NK-92 (cell line): Measurements from ENCODE around the gene DTNBP1.

Source experiments
- DNase-seq: peaks from one replicate; lab custom pipeline; 2025; ENCODE audit not compliant: unreplicated experiment; lab: John Stamatoyannopoulos, UW

The DTNBP1 gene

DNA sequence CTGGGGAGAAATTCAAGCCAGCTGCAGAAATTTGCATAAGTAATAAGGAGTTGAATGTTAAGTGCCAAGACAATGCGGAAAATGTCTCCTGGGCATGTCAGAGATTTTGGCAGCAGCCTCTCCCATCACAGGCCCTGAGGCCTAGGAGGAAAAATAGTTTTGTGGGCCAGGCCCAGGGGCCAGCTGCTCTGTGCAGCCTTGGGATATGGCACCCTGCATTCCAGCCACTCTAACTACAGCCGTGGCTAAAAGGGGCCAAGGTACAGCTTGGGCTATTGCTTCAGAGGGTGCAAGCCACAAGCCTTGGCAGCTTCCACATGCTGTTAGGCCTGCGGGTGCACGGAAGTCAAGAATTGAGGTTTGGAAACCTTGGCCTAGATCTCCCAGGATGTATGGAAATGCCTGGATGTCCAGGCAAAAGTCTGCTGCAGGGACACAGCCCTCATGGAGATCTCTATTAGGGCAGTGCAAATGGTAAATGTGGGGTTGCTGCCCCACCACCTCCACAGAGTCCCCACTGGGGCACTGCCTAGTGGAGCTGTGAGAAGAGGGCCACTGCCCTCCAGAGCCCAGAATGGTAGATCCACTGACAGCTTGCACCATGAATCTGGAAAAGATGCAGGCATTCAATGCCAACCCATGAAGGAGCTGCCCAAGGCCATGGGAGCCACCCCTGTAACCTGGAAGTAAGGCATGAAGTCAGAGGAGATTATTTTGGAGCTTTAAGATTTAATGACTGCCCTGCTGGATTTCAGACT is 126.5 kb downstream of the DTNBP1 start:
- DNase-seq, result no peak

DNA sequence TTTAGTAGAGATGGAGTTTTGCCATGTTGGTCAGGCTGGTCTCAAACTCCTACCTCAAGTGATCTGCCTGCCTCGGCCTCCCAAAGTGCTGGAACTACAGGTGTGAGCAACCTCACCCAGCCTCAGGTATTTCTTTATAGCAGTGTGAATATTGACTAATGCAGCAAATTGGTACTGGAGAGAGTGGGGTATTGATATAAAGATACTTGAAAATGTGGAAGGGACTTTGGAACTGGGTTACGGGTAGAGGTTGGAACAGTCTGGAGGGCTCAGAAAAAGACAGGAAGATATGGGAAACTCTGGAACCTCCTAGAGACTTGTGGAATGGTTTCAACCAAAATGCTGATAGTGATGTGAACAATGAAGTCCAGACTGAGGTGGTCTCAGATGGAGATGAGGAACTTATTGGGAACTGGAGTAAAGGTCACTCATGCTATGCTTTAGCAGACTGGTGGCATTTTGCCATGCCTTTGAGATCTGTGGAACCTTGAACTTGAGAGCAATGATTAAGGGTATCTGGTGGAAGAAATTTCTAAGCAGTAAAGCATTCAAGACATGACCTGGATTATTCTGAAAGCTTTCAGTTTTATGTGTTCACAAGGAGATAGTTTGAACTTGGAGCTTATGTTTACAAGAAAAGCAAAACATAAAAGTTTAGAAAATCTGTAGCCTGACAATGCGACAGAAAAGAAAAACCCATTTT is 127.2 kb downstream of the DTNBP1 start:
- no peak for DNase-seq

DNA sequence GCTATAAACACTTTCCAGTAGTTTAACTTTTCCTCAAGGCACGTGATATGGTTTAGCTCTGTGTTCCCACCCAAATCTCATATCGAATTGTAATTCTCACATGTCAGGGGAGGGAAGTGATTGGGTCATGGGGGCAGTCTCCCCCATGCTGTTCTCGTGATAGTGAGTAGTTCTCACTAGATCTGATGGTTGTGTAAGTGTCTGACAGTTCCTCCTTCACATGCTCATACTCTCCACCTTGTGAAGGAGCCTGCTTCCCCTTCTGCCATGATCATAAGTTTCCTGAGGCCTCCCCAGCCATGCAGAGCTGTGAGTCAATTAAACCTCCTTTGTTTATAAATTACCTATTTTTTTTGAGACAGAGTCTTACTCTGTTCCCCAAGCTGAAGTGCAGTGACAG is 127.9 kb downstream of the DTNBP1 start:
- DNase-seq, result no peak

DNA sequence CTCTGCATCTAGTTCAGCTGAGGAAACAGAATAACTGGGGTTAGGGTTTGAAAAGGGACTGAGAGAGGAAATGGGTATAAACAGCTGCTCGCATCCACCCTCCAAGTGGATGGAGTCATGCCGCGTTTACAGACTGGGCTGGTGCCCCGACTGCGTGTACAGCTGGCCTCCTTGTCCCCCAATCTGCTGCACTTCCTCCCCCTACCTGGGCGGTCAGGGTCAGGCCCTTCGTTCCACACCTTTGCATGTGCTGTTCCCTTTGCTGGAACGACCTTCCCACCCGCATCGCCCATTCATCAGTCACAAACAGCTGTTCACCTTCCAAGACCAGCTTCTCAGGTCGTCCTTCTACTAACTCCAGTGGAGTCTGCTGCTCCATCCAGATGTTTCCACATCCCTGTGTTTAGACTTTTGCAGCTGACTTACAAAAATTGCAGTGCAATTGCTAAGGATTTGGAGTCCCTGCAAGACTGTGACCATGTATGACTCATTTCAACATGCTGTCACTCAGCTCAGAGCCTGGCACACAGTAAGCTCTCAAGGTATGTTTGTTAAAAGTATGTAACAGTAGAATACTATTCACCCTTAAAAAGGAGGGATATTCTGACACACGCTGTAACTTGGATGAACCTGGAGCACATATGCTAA is 129.3 kb downstream of the DTNBP1 start:
- DNase-seq, result no peak

DNA sequence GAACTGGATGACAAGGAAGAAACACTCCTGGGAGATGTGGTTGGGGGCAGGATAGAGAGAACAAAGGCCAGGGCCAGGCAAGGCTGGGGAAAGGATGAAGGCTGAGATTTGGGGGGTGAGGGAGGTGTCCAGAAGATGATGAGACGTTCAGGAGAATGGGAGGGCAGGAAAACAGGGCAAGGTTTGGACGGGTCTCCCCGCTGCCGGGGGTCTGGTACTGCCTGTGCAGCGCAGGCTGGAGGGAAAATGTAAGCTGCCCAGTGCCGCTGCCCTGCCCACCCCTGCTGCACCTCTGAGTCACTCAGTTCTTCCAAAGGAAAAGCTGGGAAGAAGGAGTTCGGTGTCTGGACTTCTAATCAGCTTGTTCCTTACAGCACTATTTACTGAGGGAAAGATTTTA is 130.9 kb downstream of the DTNBP1 start:
- DNase-seq, result no peak

DNA sequence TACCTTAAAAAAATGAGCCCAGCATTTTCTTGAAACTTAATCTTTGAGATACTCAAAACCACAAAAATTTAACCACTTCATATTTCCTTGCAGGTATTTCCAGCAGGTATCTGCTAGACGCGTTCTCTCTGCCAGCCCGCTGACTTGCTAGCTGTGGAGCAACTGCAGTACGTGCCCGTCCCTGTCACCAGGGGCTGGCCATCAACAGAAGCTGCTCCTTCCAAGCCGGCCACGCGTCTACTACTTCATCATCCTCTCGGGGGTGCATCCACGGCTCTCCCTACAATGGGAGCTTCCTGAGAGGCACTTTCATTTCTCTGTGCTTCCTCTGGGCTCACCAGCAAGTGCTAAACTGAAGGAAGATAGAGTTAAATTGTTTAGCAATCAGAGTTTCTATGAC is 132.4 kb downstream of the DTNBP1 start:
- DNase-seq, result no peak

DNA sequence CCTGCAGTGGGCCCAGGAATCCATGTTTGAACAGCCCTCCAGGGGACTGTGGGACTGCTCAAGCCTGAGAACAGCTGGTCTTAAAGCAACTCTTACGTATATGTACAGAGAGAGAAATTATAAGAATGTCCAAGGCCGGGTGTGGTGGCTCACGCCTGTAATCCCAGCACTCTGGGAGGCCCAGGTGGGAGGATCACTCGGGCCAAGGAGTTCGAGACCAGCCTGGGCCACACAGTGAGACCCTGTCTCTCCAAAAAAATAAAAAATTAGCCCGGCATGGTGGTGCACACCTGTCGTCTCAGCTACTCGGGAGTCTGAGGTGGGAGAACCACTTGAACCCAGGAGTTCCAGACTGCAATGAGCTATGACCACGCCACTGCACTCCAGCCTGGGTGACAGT is 134.0 kb downstream of the DTNBP1 start:
- no peak for DNase-seq

DNA sequence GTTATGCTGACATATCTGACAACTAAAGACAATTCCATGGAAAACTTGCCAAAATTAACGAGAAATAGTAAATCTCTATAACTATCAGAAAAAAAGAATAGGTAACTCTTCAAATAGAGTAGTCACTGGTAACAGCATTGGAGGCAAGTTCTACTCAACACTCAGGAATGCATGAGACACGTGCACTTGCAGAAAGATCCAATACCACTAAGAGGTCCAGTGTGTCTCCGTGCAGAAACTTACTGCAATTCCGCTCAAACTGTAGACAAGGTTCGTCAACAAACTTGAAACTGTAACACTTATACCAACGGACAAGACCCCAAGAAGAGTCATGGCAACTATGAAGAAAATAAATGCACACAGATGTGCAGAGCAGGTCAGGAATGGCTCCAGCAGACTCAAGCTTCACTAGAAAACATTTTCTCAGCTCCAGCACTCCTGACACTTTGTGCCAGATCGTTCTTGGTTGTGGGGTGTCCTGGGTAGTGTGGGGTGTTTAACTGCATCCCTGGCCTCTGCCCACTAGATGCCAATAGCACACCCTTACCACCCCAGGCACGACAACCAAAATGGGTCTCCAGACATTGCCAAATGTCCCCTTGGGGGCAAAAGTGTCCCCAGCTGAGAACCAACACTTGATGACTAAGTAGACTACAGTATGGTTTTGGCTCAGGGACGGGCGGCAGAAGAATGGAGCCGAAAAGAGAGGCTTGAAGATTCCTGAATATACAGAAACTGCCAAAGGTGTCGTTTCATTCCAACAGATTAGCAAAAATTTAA is 134.8 kb downstream of the DTNBP1 start:
- no peak for DNase-seq

DNA sequence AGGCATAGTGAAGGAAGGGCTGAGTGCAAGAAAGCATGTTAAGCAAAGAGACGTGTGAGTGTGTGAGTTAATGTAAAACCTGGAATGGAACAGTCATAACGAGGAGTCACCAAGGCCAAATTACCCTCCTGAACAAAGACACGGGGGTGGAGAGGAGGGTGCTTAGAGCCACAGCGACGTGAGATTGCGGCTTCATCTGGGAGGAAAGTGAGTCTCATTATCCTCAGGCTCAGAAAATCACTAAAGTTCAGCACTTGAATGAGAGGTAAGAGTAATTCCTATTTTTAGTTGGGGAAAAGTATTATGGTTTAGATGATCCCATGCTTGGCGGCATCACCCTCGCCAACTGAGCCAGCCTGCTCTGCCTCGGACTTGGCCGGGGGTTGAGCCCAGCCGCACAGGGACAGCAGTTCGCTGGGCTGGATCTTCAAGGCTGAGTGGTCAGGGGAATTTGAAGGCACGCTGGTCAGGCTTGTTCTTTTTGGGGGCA is 136.6 kb downstream of the DTNBP1 start:
- no peak for DNase-seq

DNA sequence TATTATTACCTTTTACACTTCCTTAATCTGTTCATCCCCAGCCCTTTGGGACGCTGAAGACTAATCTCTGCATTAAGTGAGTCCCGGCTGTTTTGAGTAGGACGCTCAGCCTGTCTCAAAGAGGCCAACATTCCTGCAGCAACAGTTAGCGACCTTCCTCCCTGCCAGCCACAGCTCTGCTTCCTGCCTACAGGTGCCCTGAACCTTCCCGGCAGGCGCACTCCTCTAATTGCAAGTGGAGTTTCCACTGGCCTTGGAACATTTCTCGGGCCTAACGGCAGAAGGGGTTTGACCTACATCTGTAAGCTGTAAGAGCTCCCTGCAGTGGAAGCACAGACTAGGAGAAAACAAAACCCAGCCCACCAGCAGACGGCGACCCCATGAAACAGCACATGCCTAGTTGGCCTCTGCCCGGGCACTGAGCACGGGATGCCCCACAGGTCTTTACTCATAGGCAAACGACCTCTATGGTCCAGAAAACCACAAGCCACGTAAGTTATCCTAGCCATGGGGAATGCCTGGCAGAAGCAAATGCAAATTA is 137.9 kb downstream of the DTNBP1 start:
- no peak for DNase-seq

DNA sequence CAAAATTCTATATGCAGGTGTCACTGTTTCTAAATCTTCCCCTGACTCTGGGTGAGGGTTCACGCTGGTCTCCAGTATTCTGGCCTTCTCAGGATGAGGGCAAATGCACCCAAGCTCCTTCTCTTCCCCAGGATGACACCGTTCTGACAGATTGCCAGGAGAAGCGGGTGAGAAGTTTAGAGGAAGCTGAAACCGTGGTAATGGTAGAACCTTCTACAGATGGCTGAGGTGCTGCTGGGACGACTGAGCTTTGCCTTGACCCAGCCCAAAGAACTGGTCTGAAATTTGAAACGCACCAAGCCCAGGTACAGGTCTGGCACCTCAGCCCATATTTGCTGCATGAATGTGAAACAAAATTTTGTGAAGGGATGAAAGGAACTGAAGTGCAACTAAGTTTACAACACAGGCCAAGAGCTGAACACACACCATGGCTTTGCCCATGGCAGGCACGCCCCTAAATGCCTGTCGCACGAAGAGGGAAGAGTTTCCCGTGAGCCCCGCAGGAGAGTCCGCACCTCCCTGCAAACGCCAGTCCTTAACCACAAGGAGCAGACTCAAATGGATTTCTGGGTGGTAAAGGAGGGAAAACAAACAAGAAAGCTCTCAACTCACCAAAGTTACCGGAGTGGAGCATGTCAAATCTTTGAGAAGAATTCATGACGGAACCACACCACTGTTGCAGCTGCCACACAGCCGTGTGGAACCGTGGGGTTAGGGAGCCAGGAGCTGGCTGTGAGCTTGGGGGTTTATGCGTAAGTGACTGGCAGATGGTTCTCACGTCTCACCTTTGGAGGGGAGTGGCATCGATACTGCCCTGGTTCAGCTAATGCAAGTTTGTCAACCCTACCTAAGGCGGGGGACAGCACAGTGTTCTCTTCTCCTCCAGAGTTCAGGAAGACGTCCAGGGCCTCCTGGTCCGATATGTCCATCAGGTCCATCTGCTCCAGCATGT is 138.9 kb downstream of the DTNBP1 start:
- DNase-seq, result no peak

DNA sequence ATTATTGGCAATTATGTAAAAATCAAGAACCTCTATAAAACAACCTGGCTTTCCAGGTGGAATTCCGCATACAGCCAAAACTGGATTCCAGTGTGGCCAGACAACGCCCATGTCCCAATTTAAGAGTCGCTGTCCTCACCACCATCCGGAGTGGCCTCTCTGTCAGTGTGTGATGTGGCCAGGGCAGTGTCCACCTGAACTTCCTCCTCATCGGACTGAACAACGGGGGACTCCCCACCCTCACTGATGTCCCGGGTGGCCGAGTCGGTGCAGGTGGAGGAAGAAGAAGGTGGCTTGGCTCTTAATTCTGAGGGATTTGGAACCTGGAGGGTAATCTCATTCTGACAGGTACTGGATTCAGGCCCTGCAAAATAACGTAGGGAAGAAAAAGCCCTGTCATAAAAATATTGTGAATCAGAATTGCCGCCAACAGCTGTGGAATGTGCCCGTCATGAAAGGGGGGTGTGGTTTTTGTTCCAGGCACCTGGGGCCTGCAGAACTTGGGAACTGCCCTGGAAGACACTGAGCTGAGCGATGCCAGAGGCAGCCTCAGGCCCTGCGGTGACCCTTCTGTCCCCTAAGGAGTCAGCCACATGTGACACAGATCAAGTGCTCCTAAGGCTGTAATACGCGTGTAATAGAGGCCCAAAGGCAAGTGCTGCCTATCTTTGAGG is 139.8 kb downstream of the DTNBP1 start:
- DNase-seq, result no peak

DNA sequence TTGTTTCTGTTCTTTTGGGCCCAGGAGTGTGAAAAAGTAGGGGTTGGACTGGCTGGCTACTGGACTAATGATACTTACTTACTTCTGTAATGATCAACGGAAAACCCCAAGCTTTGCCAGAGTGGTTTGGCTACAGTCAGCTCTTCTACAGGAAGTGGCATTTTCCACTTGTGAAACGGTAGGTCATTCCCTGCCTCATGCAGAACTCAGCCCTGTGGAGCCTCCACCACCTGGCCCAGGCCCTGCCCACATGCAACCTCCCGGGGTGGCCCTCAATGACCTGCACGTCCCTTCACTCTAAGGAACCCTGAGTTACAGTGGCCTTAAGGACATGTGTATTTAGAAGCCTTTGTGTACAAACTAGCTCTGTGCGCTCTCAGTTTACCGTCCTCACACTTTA is 140.4 kb downstream of the DTNBP1 start:
- no peak for DNase-seq

DNA sequence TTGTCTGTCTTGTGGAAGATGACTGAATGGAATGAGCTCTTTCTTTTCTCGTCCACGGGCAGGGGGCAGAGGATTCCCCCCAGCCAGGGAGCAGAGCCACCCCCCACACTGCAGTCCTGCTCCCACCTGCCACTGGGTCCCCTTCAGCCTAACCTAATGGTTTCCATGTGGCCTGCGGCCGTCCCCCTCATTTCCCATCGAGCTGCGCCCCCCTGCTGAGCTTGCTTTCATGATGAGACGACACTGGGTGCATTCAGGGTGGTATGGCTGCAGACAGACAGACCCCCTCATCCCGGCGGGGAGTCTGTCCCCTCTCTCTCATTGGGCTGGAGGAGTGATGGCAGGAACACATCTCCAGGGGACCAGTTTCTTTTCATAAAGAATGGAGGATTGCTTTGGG is 140.8 kb downstream of the DTNBP1 start:
- DNase-seq, result no peak

DNA sequence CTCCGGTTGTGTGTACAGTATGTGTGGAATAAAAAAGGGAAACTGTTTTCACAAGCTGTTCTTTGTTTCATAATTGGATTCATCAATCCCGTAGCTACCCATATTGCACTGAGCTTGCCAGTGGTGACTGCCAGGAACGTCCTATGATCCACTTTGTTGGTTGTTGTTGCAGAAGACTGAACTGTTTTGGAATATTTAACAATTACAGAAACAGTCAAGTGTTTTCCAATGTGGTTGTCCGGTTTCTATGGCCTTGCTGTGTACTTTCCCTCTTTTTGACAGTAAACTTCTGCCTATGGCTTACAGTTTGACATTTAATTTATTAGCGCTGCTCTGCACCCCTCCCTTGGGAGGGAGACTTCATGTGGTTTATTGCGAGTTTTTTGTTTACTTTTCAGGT is 141.2 kb downstream of the DTNBP1 start:
- no peak for DNase-seq

DNA sequence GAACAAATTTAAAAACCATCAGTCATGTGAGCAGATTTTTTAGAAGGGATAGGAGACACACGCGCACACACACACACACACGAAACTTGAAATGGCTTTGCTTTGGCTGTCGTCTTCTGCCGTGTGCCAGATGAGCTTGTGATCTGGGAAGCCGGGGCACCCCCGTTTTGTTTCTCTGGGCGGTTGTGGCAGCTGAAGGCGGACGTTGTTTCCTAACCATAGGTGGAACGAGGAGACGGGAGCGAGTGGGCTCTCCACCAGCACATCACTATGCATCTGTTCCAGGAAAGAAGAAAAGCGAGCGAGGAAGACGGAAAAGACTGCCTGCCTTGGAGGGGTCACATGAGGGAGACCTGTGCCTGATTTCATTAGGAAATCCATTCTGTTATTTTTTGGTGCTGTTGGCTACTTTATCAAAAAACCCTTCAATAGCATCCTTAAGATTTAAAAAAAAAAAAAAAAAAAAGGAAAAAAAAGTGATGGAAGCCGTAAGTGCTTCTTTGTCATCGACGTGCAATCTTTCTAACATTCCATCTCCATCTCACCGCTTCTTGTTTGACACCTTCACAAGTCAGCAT is 142.1 kb downstream of the DTNBP1 start:
- no peak for DNase-seq

DNA sequence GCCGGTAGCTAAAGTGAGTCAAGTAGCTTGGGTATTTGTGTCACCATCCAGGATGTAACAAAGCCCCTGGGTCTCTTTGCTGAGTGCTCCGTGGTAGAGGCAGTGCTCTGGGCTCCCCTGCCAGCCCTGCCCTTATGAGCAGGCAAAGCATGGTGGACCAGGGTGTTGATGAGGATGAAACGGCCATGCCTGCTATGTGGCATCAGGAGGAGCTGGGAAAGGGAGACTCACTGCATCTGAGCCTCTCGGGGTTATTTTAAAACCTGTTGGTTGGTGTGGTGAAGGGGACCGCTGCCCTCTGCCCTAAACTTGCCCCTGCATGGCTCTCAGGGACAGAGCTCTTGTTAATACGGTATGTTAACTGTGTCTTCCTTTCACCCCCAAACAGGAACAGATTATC is 143.1 kb downstream of the DTNBP1 start:
- no peak for DNase-seq

DNA sequence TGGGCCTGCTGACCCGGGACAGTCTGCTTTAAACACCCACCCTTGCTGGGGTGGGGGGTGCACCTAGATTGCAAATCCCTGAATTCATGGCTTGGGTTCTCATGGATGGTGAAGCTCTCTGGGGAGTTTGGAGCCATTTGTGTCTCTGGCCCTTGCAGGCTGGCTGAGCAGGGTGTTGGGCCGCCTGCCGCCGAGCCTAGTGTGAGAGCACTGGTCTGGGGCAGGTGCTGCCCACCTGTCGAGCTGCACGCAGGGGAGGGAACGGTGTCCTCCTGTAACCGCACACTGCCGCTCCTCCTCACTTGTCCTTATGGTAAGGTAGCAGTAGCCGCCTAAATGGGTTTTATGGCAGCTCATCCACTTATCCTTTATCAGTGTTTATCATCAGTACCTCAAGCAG is 143.9 kb downstream of the DTNBP1 start:
- DNase-seq, result no peak

DNA sequence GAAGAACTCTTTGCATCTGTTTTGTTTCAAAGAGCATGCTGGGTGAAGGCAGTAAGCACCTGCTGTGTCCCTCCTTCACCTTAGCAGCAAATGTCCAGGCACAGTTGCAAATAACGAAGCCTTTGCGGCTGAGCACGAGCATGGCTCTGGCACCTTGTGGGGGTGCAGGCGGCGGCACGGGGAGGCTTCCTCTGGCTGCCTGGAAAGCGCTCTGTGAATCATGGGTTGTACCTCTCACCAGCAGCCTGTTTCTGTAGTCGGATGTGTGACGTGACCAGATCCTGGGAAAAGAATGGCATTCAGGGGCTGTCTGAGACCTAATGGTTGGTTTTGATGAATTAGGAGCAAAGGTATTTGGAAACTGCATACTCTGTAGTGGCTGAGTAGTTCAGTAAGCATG is 144.8 kb downstream of the DTNBP1 start:
- DNase-seq, result no peak
